NCI-H2227 treated with DMSO at 0.1 percent for 48 hours (cell line): Measurements from ENCODE around the gene ESYT2.

Experiments
- DNase-seq: peaks from one replicate; lab custom pipeline; 2025; lab: John Stamatoyannopoulos, UW

The ESYT2 gene

DNA sequence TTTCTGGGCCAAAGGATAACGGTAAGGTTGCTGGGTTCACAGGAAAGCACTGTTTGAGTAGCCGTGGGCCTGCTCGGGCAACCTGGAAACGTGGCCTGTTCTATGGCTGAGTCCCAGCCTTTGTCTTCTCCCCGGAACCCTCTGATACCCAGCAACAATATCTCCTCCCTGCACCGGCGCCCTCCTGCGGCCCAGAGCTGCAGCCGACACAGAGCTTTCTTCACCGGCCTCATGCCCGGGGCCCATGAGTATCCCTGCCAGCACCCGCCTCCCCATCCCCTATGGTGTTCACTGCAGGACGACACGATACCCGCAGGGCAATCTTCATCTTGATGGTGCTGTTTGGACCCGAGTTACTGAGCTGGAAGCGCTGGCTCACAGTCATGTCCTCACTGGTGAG is 86.1 kb downstream of the ESYT2 start:
- DNase-seq = no peak

DNA sequence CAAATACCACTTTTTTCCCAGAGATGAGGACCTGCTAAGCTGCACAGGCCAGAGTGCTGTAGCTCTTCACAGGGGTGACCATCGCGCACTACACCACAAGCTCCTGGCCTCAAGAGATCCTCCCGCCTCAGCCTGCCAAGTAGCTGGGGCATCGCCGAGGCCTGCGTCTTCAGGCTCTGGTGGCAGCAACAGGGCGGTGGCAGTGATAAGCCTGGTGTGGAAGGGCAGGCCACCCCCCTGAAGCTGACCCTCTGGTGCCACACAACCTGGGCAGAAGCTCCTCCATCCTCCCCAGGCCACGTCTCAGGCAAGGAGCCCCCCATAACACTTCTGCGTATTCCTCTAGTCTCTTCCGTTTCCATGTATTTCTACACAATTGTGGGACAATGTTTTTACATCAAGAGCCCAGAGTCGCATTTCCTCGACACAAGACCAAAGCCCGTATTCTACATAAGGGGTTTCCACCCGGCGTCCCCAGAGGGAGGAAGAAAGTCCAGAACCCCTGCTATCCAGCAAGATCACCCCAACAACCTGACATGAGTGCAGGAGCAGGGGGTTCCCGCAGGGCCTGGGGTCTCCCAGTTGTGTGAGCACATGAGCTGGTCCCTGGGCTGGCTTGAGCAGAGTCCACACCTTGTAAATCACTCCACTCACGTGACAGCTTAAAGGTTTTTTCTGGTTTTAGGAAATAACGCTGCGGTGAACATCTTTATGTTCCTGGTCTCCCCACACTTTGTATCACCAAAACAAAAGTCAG is 87.1 kb downstream of the ESYT2 start:
- no peak for DNase-seq

DNA sequence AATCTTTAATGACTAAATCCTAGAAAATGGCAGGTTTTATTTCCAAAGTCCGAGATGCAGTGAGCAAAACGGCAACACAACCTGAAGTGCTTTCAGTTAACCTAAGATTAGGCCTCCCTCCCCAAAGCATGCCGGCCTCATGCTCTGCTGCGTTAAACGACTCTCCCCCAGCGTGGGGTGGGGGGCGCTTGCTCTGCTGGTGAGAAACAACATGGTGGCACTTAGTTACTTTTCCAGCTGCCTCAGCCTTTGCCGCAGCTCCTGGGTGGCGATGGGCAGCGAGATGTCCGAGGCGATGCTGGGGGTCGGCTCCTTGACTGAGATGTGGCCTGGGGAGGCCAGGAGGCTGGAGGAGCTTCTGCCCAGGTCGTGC is 88.0 kb downstream of the ESYT2 start:
- no peak for DNase-seq

DNA sequence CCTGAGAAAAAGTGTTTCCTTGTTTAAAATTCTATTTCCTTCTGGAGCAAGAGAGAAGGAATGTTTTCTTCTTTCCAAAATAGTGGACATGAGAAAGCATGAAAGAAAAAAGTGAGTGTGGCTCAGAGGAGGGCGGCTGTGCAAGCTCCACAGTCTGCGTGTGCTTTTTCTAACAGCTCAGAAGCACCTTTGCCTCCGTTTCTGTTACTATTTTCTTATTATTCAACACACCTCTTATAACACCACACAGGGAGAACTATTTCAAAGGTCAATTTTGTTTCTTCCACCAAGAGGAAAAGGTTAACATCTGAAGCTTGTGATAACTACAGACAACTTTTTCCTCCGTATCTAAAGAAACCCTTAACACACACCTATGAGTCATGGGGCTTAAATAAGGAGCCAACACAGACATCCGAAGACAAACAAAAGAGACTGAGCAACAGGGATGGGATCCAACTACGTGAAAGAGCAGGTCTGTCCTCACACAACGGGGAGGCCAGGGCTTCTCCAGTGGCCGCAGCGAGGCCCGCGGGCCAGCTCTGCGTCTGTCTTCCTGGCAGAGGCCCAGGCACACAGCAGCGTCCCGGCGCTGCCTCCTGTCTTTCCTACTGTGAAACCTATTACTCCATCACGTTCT is 88.5 kb downstream of the ESYT2 start:
- DNase-seq = no peak

DNA sequence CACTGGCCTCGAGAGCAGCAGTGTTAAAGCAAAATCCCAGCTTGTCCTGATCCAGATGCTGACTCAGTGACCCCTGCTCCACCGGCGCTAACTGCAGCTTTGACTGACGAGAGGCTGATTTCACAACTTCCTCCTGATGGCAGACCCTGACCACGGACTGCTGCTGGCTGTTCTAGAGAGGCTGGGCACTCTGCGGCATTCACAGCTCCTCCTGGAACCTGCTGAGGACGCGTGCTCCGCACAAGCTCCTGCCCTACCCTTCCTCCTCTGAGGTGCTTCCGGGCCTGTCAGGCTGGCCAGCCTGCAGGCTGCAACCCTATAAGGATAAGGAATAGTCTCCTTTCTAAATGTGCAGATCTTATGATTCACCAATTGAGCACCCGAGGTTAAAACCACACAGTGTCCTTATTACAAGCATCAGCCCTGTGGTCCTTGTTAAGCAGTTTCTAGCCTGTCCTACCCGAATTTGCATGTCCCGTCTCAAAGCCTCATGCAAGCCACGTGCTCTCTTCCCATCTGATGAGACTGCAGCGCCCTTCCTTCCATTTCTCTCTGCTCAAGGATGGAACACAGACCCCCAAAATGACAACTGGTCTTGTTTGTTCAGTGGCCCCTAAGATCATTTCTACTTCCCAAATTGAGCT is 89.2 kb downstream of the ESYT2 start:
- no peak for DNase-seq

DNA sequence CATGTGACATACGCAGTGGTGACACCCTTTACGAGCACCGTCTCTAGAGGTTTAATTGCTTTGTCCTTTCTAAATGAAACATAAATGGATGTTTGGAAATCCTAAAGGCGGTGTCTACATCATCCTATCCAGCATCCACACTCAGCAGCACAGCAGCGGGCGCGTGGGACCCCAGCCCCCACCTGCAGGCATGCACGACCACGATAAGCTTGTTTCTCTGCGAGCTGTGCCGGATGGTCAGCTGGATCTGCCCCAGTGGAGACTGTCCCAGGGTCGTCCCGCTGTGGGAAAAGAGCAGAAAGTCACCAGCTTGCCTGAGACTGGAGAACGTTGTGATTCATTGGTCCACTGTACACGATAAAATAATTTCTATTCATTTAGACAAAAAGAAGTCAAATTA is 90.5 kb downstream of the ESYT2 start:
- no peak for DNase-seq

DNA sequence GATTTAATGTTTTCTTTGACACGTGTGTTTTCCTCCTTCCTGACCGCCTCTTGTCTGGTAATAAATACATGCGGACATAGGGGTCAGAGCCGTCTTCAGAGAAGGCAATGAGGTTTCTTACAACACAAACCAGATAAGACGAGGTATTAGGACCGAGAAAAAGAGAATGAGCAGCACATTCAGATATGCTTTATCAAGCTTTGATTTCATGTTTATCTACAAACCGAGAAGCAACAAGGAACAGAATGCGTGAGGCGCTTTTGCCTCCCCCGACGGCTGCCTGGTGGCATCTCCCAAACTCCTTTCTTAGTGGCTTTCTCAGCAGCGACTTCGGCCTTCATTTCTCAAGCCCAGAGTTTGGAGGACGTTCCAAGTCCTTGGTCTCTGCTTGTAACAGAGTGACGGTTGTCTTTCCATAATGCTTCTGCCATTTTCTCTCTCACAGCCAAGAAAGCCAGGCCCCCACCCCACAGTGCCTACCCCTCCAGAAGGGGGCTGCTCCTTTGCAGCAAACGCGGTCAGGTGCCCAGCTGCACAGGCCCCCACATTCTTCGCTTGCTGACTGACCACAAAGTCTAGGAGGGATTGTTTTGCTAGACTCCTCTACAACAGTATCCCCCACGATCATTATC is 92.1 kb downstream of the ESYT2 start:
- no peak for DNase-seq

DNA sequence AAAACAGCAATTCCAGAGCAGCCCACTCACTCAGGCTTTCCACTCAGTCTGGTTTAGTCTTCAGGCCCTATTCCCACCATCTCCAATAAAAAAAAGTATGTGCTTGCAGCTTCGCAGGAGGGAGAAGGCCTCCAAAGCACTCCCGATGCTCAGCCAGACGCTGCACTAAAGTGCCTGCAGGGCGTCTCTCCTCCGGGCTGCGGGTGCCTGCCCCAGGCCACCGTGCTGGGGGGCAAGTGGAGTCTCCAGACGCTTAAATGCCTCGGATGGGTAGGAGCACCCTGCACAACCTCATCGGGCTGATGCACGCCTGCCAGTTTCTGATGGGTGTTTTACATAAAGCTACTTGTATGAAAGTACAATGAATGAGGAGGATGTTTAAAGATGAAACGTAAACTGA is 93.4 kb downstream of the ESYT2 start:
- no peak for DNase-seq

DNA sequence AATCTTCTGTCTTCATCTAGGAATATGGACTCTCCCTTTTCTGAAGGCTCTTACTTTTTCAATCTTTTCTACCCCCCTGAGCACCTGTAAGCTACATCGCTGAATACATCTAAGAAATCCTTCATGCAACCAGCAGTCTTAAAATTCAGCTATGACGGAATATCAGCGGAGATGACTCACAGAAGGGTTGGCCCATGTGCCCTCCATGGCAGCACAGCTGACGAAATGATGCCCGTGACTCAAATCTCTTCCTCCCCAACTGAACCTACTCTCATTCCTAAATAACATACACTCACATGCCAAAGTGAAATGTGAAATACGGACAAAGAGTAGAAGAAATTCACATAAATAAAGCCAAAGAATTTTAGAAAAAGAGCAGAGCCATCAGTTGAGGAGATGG is 94.4 kb downstream of the ESYT2 start:
- DNase-seq = no peak

DNA sequence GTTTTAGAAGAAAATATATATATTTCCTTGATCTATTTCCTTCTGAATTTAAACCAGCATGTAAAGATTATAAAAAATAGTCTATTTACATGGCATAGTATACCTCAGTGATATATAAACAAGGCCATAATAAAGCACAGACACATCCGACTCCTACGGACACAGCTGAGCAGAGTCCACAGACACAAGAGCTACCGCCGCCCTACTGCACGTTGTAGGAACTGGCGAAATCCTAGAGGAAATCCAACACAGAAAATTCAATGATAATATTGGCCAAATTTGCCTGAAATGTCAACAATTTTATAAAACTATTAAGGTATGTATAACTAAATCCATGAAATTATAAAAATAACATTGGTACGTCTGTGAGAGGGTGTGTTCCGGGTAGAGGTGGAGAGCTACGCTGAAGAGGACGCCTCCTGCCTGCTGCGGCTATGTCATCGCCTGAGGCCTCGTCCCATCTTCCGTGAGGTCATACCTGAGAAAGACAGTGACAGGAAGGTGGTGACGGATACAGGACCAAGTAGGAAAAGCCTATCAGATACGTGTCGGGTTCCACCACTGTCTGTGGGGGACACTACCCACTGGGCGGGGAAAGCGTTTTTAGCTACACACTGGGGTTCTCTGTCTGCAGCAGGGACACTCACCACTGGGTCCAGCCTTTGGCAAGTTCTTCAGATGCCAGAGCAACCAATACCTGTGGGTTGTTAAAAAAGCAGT is 95.4 kb downstream of the ESYT2 start:
- no peak for DNase-seq

DNA sequence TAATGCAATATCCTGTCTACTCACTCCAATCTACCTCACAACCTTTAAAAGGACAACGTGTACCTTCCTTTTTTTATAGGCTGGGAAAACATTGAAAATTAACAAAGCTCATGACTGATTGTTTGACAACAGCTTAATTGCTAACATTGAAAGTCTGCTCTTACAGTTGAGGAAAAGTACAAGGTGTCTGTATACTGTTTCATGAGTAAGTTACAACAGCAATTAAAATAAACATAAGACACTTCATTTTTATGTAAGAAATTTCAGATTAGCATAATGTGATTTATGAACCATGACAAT is 96.1 kb downstream of the ESYT2 start:
- DNase-seq = no peak

DNA sequence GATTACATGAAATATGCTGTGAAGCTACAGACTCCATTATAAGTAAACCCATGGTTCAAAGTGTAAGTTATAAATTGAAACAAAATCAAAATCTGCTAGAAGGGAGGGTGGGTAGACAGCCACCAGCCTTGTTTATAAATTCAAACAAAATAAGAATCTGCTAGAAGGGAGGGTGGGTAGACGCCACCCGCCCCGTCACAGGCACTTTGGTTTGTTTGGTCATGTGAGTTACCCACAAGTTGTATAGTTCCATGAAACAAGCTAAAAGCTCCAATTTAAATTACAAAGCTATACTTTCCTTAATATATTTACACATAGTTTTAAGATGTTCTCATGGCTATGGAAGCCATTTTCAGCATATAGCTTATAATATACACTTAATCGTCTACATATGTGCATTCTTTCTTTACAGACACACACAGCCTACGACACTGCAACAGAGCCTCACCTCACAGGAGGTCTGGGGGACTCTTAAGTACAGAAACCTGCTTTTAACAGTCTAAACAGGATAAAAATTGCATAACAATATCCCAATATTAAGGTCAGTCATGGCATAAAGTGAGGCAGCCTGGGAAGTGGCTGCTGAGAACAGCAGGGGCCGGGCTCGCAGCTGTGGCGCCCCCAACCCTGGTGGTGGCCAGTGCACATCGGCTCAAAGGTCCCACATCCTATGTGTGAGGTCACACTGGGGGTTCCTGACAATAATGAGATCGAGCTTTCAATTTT is 96.7 kb downstream of the ESYT2 start:
- DNase-seq = no peak

DNA sequence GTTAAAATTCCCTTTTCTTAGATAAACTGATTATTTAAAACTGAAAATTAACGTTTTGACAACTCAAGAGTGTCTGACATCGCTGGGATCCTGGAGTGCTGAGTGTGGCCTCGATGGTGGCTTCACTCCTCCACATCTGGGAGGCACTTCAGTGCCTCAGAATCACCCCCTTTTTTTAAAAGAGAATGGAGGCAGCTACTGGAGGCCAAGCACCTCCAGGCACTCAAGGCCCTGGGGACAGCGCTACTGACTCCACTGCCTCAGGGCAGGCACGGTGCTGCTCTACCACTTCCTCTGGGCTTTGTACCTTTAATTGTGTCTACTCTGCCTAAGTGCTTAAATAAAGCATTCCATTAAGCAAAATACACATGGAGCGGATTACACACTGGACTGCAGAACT is 97.5 kb downstream of the ESYT2 start:
- DNase-seq = no peak

DNA sequence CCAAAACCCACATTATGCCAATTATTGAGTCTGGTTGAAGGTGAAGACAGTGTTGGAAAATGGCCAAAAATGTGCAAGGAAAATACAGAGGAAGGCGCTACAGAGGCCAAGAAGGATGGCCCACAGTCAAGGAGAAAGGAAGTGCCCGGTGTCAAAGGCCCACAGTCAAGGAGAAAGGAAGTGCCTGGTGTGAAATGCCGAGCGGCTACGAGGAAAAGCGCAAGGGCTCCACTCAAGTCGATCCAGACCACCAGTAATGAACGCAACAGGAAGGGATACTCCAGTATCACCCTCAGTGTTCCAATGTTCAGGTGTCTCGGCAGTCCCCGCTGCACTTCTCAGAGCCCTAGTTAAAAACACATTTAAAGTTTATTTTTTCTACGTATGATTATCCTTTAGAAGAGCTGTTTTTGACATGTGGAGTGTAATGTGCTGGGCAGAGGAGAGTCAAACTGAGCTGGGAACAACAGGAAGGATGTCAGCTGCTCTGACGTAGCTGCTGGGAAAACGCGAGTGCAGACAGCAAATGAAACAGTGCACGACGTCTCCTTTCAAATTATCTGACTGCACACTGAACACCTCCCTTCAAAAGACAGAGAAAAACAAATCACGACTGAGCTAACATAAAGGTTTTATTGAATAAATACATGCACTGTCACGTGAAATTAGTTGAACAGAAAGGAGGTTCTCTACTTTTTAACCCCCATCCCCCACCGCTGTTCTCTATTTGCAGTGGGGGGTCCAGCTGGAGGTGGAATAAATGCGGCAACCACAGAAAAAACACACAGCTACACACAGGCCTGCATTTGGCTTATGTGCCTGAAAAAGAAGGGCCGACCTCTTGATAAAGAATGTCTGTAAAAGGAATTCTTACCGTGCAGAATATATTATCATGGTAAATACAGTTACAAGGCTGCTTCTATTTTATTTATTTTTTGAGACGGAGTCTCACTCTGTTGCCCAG is 98.6 kb downstream of the ESYT2 start:
- DNase-seq = no peak

DNA sequence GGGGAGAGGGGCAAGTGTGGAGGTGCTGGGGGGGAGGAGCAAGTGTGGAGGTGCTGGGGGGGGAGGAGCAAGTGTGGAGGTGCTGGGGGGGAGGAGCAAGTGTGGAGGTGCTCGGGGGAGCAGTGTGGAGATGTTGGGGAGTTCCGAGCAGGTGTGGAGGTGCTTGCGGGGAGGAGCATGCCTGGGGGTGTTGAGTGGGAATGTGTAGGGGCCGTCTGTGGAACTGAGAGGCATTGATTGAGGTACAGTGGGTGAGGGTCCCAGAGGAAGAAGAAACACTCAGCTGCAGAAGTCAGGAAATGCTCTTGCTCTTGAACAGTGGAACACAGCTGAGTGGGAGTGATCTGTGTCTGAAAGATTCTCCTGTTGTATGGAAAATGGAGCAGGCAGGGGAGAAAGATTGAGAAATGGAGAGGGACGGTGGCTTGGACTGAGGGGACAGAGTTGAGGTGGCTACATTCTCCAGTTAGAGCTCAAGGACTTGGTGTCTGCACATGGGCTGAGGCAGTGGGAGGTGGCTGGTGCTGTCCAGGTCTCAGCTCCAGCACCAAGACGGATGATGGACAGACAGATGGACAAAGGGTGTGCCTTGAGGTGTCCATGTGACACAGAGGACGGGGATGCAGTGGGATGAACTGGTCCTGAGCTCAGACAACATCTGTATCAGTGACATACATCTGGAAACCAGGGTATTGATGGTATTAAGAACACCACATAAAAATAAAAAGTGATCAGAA is 99.5 kb downstream of the ESYT2 start:
- no peak for DNase-seq

DNA sequence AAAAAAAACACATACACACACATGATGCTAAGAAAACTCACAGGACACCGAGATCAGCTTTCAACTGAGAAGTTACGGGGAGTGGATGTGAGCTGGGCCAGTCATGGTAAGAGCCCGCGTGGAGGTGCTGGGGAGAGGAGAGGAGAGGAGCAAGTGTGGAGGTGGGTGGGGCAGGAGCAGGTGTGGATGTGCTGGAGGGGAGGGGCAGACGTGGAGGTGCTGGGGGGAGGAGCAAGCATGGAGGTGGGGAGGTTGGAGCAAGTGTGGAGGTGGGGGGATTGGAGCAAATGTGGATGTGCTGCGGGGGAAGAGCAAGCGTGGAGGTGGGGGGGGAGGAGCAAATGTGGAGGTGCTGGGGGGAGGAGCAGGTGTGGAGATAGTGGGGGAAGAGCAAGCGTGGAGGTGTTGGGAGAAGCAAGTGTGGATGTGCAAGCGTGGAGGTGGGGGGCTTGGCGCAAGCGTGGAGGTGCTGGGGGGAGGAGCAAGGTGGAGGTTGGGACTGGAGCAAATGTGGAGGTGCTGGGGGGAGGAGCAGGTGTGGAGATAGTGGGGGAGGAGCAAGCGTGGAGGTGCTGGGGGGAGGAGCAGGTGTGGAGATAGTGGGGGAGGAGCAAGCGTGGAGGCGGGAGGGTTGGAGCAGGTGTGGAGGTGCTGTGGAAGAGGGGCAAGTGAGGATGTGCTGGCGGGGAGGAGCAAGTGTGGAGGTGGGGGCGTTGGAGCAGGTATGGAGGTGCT is 100.2 kb downstream of the ESYT2 start:
- no peak for DNase-seq

DNA sequence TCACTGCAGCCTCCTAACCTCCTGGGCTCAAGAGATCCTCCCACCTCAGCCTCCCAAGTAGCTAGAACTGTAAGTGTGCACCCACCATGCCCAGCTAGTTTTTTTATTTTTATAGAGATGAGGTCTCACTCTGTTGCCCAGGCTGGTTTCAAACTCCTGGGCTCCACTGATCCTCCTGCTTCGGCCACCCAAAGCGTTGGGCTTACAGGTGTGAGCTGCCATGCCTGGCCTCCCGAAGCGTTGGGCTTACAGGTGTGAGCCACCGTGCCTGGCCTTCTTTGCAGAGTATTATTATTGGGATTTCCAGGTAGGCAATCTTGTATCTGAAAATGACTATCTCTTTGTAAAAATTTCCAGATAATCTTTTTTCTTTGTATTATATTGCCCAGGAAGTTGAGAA is 101.6 kb downstream of the ESYT2 start:
- no peak for DNase-seq

DNA sequence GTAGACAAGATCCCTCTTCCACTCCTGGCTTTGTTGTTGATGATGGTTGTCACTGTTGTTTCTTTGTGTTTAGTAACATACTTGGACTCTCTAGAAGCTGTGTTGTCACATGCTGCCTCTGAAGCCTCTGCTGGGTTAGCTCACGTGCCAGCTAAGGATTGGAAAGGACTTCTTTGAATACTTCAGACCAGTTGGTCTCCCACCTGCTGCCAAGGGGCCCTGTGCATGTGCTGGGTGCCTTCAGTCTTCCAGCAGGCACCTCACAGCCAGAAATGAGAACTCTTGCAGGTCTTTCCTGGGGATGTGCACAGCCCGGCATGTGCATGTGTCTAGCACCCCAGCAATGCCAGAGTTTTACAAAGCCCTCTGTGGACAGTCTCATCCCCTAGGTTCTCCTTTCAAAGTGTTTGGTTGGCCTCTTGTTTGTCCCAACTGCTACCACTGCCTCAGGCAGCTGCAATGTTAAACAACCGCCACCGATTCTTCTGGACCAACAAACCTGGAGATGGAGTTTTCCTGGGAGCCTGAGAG is 103.0 kb downstream of the ESYT2 start:
- no peak for DNase-seq

DNA sequence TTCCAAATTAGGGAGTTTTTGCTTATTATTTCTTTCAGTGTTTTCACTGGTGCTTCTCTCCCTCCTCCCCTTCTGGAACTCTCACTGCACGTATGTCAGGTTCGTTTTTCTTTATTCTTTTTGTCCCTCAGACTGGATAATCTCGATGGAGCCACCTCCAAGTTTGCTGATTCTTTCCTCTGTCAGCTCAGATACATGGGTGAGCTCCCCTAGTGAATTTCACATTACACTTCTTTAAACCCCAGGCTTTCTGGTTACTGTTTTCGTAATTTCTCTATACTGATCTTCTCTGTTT is 103.9 kb downstream of the ESYT2 start:
- DNase-seq = no peak
